RWPE2 (cell line): ENCODE measurements around the gene ARHGEF2.

Experiments
- ATAC-seq: fragments of 200-7000 bp; cut with Tn5 transposase; 3 replicates; pipeline ENCODE4 v1.9.1; 2021; ENCODE audit warnings: low read depth
- DNase-seq: peaks from one replicate; pipeline ENCODE4 v3.0.0-alpha.2; 2020; ENCODE audit warnings: low spot score
- H3K27ac ChIP-seq: fragments of 450-650 bp; 2 replicates; pipeline ENCODE4 v1.5.1; 2017; ENCODE audit warnings: mild to moderate bottlenecking; ENCODE audit not compliant: poor library complexity, severe bottlenecking
- H3K27me3 ChIP-seq: fragments of 250-450 bp; sonication (Bioruptor Pico); 2 replicates; pipeline ENCODE4 v1.5.1; 2021; ENCODE audit warnings: mild to moderate bottlenecking, moderate library complexity; ENCODE audit not compliant: insufficient read depth, poor library complexity, severe bottlenecking
- H3K36me3 ChIP-seq: fragments of 250-450 bp; sonication (Bioruptor Pico); 2 replicates; pipeline ENCODE4 v1.5.1; 2020; ENCODE audit warnings: low read depth, mild to moderate bottlenecking, moderate library complexity
- H3K4me1 ChIP-seq: fragments of 250-450 bp; sonication (Bioruptor Pico); 2 replicates; pipeline ENCODE4 v1.5.1; 2021; ENCODE audit warnings: mild to moderate bottlenecking, moderate library complexity; ENCODE audit not compliant: insufficient read depth, poor library complexity, severe bottlenecking
- H3K4me3 ChIP-seq: fragments of 250-450 bp; sonication (Bioruptor Pico); 2 replicates; pipeline ENCODE4 v1.5.1; 2021; ENCODE audit warnings: mild to moderate bottlenecking, moderate library complexity; ENCODE audit not compliant: severe bottlenecking
- H3K9me3 ChIP-seq: fragments of 250-450 bp; sonication (Bioruptor Pico); 2 replicates; pipeline ENCODE4 v1.5.1; 2021; ENCODE audit warnings: mild to moderate bottlenecking, moderate library complexity; ENCODE audit not compliant: severe bottlenecking
- CTCF ChIP-seq: fragments of 450-650 bp; IDR thresholded peaks from one replicate; pipeline ENCODE4 v1.5.1; 2017; ENCODE audit warnings: mild to moderate bottlenecking, moderate library complexity; ENCODE audit not compliant: poor library complexity, severe bottlenecking

ARHGEF2 gene

GRCh38 chr1:155976062-155976912, 2.1 kb downstream of the ARHGEF2 start:
- H3K9me3 ChIP-seq = no peaks in the 10 kb centered on the region
- peaks cover 66% of the 10 kb centered on the region for H3K36me3 ChIP-seq
- ATAC-seq (peak; percentile 45), DNase-seq (no peak)
- H3K27ac ChIP-seq = peak overlapping the region; percentile 96
- peaks cover 37% of the 10 kb centered on the region for H3K4me1 ChIP-seq
- no peak for TF ChIP-seq CTCF
- H3K4me3 ChIP-seq = peak overlapping the region; percentile 61
- H3K27me3 ChIP-seq = no peaks in the 10 kb centered on the region

GRCh38 chr1:155975375-155976061, 2.8 kb downstream of the ARHGEF2 start:
- peak overlapping the region; percentile 96 for H3K27ac ChIP-seq
- DNase-seq = no peak

GRCh38 chr1:155974208-155975115, 3.9 kb downstream of the ARHGEF2 start:
- ATAC-seq (no peak), DNase-seq (no peak)
- H3K4me1 ChIP-seq = peaks cover 27% of the 10 kb centered on the region
- peak overlapping the region; percentile 96 for H3K27ac ChIP-seq
- no peak for TF ChIP-seq CTCF
- H3K36me3 ChIP-seq = peaks cover 65% of the 10 kb centered on the region
- no peak overlapping the region for H3K4me3 ChIP-seq
- no peaks in the 10 kb centered on the region for H3K27me3 ChIP-seq
- H3K9me3 ChIP-seq = no peaks in the 10 kb centered on the region

More at GRCh38 chr1:155975375-155976061, 2.8 kb downstream of the ARHGEF2 start:
- Histone ChIP-seq H3K4me3 (peak overlapping the region; percentile 61), H3K4me1 (peaks cover 34% of the 10 kb centered on the region), H3K9me3 (no peaks in the 10 kb centered on the region), H3K36me3 (peaks cover 64% of the 10 kb centered on the region), H3K27me3 (no peaks in the 10 kb centered on the region)
- no peak for ATAC-seq
- no peak for TF ChIP-seq CTCF

- DNase-seq (no peak), ATAC-seq (no peak)
- Histone ChIP-seq H3K36me3 (peaks cover 73% of the 10 kb centered on the region), H3K27ac (peak overlapping the region; percentile 96), H3K4me1 (peaks cover 27% of the 10 kb centered on the region), H3K4me3 (no peak overlapping the region), H3K27me3 (no peaks in the 10 kb centered on the region), H3K9me3 (no peaks in the 10 kb centered on the region)
- no peak for TF ChIP-seq CTCF
Measured at GRCh38 chr1:155973723-155974122, 4.6 kb downstream of the ARHGEF2 start.
